SH-SY5Y (cell line): Measurements from ENCODE around the gene SPTB.

Experiments
- GATA2 ChIP-seq: IDR thresholded peaks from 2 replicates; pipeline ENCODE4 v1.6.1; 2011; ENCODE audit warnings: mild to moderate bottlenecking, low read depth, low read length
- GATA3 ChIP-seq: IDR thresholded peaks from 2 replicates; pipeline ENCODE4 v1.6.1; 2011; ENCODE audit warnings: low read depth, mild to moderate bottlenecking, low read length, moderate library complexity

- TF ChIP-seq GATA2 (no peak), GATA3 (no peak)
Observed at GRCh38 chr14:64700290-64700689, 179.4 kb downstream of the SPTB start.
